Cardiac atrium fibroblast (primary cell): ENCODE measurements around the gene CRYBA4. TPM values are rescaled to one million over a fixed set of nuclear protein-coding genes. Genes with fewer than 3 reads are reported as not detected.

Experiments
- total RNA-seq: library from RNA; depleted of rRNA; stranded (reverse); fragments of >200 nt; gene quantifications from 2 replicates; pipeline ENCODE4 v1.2.3, GENCODE V29; 2015

CRYBA4 gene
- total RNA-seq = not detected in 2 replicates

DNA sequence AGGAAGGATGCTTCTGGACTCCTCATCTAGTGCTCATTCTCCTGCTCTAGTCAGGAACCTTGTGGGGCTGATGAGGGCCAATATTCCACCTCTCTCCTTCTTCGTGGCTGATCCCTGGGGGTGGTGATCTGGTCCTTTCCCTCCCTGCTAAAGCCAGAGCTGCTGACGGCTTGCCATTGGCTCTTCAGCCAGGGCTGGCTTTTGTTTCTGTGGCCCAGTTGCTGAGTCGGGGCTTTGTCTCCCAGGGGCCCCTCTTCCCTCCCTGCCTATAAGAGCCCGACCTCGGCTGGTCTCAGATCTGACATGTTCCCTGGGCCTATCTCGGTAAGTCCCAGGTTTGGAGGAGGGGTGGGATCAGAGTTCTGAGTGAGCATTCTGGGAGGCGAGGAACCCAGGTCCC is at the start of gene CRYBA4:
CRYBA4 (plus strand) TSS at position 301 of the 400 bp plus-strand sequence. CDS start 634 bp downstream, outside the sequence.

DNA sequence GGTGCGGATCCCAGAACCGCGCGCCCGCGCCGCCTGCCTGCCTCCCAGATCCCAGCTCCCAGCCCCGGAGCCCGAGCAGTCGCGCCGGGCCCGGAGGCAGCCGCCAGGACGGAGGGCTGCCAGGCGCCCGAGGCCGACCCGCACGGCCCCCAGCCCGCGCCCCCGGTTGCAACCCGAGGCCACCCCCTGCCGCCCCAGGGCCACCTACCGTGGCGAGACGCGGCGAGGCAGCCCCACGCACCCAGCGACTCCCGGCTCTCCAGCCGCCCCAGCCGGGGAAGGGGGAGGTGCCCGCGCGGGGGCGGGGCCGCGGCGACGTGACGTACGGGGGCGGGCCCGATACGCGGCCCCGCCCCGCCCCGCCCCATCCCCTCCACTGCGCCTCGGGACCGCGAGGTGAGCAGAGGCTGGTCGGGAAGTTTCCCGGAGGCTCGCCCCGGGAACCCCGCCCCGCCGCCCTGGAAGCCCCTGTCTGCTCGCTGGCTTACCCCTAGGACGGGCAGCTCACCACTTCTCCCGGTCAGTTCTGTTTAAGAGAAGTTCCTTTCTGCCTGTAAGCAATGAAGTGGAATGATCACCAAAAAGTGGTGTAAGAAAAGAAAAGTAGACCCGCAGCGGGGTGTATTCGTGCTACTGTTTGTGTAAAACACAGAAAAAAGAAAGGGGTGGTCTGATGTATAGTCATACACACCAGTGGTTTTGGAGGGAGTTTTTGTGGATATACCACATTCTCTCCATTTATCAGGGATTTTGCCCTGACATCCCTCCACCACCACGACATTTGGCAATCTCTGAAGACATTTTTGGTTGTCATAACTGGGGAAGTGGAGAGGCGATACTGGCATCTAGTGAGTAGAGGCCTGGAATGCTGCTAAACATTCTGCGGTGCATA is 31.7 kb upstream of the CRYBA4 start, which contains the start of gene TPST2:
TPST2 (minus strand) TSS at position 288 of the 892 bp plus-strand sequence. CDS start 48,502 bp downstream, outside the sequence.

DNA sequence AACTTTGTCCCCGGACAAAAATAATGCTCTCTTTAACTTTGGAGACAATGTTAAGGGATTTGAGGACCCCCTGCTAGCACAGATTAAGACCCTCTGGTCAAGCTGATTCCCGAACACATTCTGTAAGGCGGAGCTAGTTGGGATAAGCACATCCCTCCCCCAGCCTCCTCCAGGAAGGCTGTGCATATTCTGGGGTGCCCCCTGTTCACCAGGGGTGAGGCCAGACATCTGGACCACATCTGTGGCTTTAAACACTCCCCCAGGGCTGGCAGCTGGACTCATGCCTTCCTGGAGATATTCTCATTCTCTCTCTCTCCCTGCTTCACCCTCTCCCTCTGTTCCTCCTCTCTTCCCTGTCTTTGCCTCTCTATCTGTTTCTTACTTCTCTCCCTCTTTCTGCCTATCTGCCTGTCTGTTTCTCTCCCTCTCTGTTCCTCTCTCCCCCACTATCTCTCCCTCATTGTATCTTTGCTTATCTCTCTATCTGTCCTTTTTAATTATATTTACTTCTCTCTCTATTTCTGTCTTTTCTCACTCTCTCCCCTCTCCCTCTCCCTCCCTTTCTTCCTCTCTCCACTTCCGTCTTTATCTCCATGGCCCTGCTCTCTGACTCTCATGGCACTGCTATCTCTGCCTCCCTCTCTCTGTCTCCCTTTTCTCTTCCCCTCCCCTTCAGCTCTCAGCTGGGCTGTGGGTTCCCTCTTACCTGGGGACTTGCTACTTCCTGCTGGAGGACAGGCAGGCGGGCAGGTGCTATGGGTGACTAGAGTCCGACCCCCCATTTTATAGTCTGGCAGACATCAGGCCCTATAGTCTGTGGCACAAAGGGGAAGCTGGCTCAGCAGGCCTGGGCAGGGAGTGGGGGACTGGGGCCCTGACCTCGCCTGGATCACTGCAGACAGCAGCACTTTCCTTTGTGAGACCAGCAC is 4.2 kb upstream of the CRYBA4 start, which contains the start of gene CRYBB1:
CRYBB1 (minus strand) TSS at position 757 of the 929 bp plus-strand sequence. CDS start 1,708 bp downstream, outside the sequence.

DNA sequence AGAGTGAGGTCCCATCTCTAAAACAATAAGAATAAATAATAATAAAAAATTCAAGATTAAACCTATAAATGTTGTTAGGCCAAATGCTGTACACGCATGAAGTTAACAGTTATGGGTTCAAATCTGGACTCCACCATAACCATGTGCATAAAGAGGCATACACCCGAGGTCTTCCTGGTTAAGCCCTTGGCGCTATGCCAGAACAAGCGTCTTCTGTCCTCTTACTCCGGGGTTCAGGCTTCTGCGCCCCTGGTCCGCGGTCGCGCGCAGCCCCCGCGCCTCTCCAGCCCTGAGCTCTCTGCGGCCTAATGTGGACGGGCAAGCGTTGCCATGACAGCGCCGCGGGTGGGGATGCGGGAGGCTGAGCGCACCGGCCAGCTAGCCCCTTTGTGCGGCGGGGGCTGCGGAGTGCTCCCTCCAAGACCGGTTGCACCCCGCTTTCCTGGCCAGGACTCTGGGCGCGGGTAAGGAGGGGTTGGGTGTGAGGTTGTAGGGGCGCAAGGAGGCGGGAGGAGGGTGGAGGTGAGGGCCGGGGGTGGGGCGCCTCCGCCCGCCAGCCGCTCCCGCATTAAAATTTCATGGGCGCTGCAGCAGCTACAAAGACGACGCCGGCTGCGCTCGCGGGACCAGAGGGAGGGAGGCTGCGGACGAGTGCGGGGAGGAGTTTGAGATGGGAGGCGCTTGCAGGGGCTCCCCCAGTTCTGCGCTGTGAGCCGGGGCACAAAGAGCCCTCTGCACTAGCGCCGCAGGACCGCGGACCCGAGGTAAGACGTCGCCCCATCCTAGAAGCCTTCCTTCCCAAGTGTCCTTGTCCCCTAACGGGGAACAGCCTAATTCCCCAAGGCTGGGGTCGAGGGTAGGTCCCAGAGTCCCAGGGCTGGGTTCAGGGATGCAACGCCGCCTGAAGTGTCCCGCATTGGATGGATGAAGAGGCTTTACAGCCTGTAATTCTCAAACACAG is 35.4 kb downstream of the CRYBA4 start, which contains the start of gene MIAT:
MIAT (plus strand) TSS at position 698 of the 961 bp plus-strand sequence.

Other genes starting within 250 kb of the CRYBA4 start
- 1.6 and 3.7 TPM in 2 replicates for gene ASPHD2, start 192.7 kb upstream of the CRYBA4 start, total RNA-seq
- gene HPS4, start 138.2 kb upstream of the CRYBA4 start, total RNA-seq = 9.9 and 17.9 TPM in 2 replicates
- 8.3 and 15.2 TPM in 2 replicates for gene SRRD, start 138.1 kb upstream of the CRYBA4 start, total RNA-seq
- gene TFIP11, start 109.5 kb upstream of the CRYBA4 start, total RNA-seq = 20.0 and 22.4 TPM in 2 replicates
- 20.9 and 35.6 TPM in 2 replicates for gene TPST2, start 31.8 kb upstream of the CRYBA4 start, total RNA-seq
- not detected in 2 replicates for gene CRYBB1, start 3.9 kb upstream of the CRYBA4 start, total RNA-seq
- 0.18 and 0.32 TPM in 2 replicates for gene MIAT, start 35.6 kb downstream of the CRYBA4 start, total RNA-seq